ENCODE data around the gene SLC48A1.
"Not testable (repeated sequence)": the region's sequence is repeated elsewhere in the genome, so short reads cannot be mapped to it uniquely, and the experiment has no call there.

Gene SLC48A1

GRCh38 chr12:47813511-47814196, 40.6 kb downstream of the SLC48A1 start:
- DNase-seq = peak; percentile 63

GRCh38 chr12:47814539-47815170, 41.6 kb downstream of the SLC48A1 start:
- no peak for DNase-seq

- not testable (repeated sequence) for DNase-seq
These were observed 42.4 kb downstream of the SLC48A1 start for GRCh38 chr12:47815447-47815846.

- DNase-seq = no peak
These were observed 43.6 kb downstream of the SLC48A1 start for GRCh38 chr12:47816403-47817271.

GRCh38 chr12:47817272-47818006, 44.4 kb downstream of the SLC48A1 start:
- DNase-seq = no peak

- no peak for DNase-seq
These were observed 45.0 kb downstream of the SLC48A1 start for GRCh38 chr12:47818007-47818376.

- no peak for DNase-seq
These were observed 45.6 kb downstream of the SLC48A1 start for GRCh38 chr12:47818467-47819137.

- DNase-seq = no peak
These were observed 46.3 kb downstream of the SLC48A1 start for GRCh38 chr12:47819138-47819895.

- peak; percentile 81 for DNase-seq
These were observed 47.0 kb downstream of the SLC48A1 start, which contains the start of gene HDAC7 for GRCh38 chr12:47819896-47820630. HDAC7 (minus strand) TSS chr12:47819903; CDS start chr12:47819785, 118 bp downstream.

- DNase-seq = peak; percentile 98
These were observed 47.8 kb downstream of the SLC48A1 start for GRCh38 chr12:47820631-47821345.

GRCh38 chr12:47821346-47821706, 48.3 kb downstream of the SLC48A1 start:
- DNase-seq = peak; percentile 80

GRCh38 chr12:47822401-47822800, 49.4 kb downstream of the SLC48A1 start:
- no peak for DNase-seq

- no peak for DNase-seq
These were observed 49.8 kb downstream of the SLC48A1 start for GRCh38 chr12:47822863-47823262.

- no peak for DNase-seq
These were observed 50.5 kb downstream of the SLC48A1 start for GRCh38 chr12:47823422-47824086.

GRCh38 chr12:47824198-47824597, 51.2 kb downstream of the SLC48A1 start:
- DNase-seq = no peak

GRCh38 chr12:47824635-47825034, 51.6 kb downstream of the SLC48A1 start:
- DNase-seq = no peak

GRCh38 chr12:47825173-47825639, 52.2 kb downstream of the SLC48A1 start:
- DNase-seq = peak; percentile 82

- no peak for DNase-seq
These were observed 55.3 kb downstream of the SLC48A1 start for GRCh38 chr12:47828008-47828975.

Measured in NCI-H226 (cell line).